Mesodermal cell (in vitro differentiated cells): ENCODE data around the gene CIB1.

Experiments used
- H3K27ac ChIP-seq: 2 replicates; pipeline ENCODE4 v1.7.0; 2013; ENCODE audit warnings: mild to moderate bottlenecking, low read depth, low read length, moderate library complexity; ENCODE audit not compliant: severe bottlenecking
- H3K36me3 ChIP-seq: 2 replicates; pipeline ENCODE4 v1.7.1; 2013; ENCODE audit warnings: mild to moderate bottlenecking, low read length, moderate library complexity; ENCODE audit not compliant: control insufficient read depth, insufficient read depth
- H3K4me1 ChIP-seq: one replicate; pipeline ENCODE4 v1.7.1; 2013; ENCODE audit warnings: mild to moderate bottlenecking, low read length; ENCODE audit not compliant: insufficient read depth, control insufficient read depth, poor library complexity, severe bottlenecking
- H3K4me3 ChIP-seq: 2 replicates; pipeline ENCODE4 v1.7.0; 2013; ENCODE audit warnings: low read length, control low read depth, mild to moderate bottlenecking; ENCODE audit not compliant: insufficient read depth, poor library complexity, severe bottlenecking; ENCODE audit errors: extremely low read depth
- H3K9me3 ChIP-seq: 2 replicates; pipeline ENCODE4 v1.7.1; 2013; ENCODE audit warnings: mild to moderate bottlenecking, low read length, moderate library complexity; ENCODE audit not compliant: control insufficient read depth
- WGBS, 2 experiments: methylation state at CpG; one replicate each; pipeline ENCODE4 v1.1.5; 2013; ENCODE audit warnings: missing lambda C conversion rate in 2 of 2; ENCODE audit not compliant: insufficient coverage in 2 of 2; 5-methylcytosine and 5-hydroxymethylcytosine counted together

The CIB1 gene

DNA sequence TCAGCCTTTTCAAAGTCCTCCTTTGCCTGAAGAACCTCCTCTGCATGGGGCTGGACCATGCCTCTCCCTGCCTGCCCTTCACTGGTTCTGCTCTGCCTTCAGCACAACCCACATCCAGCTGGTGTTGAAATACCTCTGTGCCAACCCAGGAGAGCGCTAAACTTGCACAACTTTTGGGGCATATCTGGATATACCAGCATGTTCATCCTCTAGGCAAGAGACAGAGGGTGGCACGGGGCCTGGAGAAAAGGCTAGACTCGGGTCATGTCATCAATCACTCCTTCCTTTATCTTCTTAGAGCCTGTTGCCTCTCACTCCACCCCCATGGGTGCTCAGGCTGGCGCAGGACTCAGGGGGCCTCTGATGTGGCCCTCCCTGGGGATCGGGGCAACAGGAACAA is 27.9 kb downstream of the CIB1 start:
- 88 to 98% methylated on average over 5 of the region's 5 CpGs for WGBS, 2 experiments
- Histone ChIP-seq H3K36me3 (peaks cover 19% of the 10 kb centered on the region), H3K9me3 (no peaks in the 10 kb centered on the region), H3K4me3 (no peak overlapping the region), H3K27ac (no peak overlapping the region), H3K4me1 (peaks cover 4% of the 10 kb centered on the region)

DNA sequence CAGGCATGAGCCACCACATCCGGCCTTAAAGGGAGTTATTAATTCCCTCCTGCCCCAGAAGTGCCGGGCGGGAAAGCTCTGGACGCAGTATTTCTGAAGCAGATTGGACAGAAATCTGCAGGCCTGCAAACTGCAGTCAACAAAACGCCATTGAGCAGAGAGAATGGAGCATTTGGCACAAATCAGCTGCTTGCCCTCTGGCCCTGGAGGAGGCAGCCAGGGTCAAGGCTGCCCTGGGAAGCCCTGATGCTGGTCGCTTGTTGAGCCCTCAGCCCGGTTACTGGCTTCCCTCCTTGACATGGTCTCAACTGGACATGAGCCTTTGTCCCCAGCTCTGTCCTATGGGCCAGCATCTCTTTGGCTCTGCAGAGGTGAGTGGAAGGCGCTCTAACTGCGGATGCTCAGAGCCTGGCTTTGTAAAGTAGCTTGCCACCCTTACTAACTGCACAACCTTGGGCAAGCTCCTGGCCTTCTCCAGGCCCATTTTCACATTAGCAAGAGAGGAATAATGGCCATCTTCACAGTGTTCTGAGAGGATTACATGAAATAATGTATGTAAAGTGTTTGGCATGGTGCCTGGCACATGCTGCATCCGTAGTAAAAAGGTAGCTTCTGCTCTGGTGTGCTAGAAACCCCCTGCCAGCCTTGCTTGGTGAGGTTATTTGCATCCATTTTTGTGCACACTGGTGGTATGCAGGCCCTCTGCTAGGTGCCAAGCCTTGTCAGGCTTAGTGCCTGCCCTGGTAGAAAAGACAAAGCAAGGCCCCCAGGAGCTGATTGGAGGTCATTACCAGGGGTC is 28.5 kb downstream of the CIB1 start:
- 91 to 97% methylated on average over 10 of the region's 10 CpGs for WGBS, 2 experiments
- Histone ChIP-seq H3K27ac (no peak overlapping the region), H3K4me3 (no peak overlapping the region), H3K36me3 (peaks cover 19% of the 10 kb centered on the region), H3K9me3 (no peaks in the 10 kb centered on the region), H3K4me1 (peaks cover 4% of the 10 kb centered on the region)

DNA sequence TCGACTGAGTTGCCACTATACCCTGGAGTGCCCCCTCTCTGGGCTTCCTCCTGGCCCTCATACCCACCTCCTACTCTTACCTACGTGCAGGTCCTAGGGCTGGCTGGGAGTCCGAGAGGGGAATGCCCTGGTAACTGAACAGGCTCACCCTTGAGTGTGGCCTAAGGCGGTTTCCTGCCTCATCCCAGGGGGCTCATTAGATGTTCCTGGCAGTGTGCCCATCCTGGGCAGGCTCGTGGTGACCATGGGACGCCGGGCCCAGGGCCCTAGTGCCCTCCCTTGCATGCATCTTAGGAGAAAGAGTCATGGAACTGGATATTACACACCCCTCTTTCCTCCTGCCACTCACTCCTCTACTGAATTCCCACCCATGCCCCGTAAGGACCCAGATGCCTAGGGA is 29.8 kb downstream of the CIB1 start:
- H3K36me3 ChIP-seq: peaks cover 19% of the 10 kb centered on the region
- 82 to 89% methylated on average over 5 to 6 of the region's 8 CpGs for WGBS, 2 experiments
- no peak overlapping the region for H3K27ac ChIP-seq
- no peaks in the 10 kb centered on the region for H3K9me3 ChIP-seq
- no peak overlapping the region for H3K4me3 ChIP-seq
- peaks cover 4% of the 10 kb centered on the region for H3K4me1 ChIP-seq

DNA sequence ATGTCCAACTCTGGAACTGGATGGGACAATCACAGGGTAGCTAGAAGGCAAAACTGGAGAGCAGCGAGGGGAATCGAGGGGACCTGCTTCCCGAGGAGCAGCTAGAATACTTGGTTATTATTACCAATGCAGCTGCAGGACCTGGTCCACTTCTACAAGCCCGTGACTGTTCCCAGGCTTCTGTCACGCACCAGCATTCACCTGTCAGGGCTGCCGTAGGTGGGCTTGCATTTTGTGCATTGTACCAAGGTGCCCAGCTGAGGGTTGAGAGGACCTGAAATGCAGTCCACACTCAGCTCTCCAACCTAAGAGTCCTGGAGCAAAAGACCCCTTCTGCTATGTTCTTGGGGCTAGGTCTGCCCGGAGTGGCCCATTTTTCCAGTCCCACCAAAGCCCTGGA is 30.3 kb downstream of the CIB1 start:
- H3K4me3 ChIP-seq: no peak overlapping the region
- 91 to 98% methylated on average over 7 of the region's 7 CpGs for WGBS, 2 experiments

DNA sequence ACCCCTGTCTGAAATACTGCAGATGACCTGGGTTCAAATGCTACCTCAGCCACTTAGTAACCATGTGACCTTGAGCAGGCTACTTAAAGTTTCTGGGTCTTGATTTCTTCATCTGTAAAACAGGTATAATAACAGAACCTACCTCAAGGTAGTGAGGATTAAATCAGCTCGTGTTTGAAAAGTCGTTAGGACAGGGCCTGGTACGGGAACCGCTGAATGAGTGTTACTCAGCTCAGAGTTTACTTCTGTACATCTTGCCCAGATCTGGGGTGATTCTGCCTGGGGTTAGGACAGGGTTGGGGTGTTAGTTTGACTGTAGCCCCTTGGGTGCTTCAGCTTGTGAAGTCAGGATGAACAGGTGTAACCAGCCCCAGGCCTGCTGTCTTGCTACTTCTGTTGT is 30.8 kb downstream of the CIB1 start:
- H3K4me3 ChIP-seq: no peak overlapping the region

More for the DNA sequence above, 30.3 kb downstream of the CIB1 start:
- no peak overlapping the region for H3K27ac ChIP-seq
- peaks cover 19% of the 10 kb centered on the region for H3K36me3 ChIP-seq
- no peaks in the 10 kb centered on the region for H3K9me3 ChIP-seq
- peaks cover 4% of the 10 kb centered on the region for H3K4me1 ChIP-seq

DNA sequence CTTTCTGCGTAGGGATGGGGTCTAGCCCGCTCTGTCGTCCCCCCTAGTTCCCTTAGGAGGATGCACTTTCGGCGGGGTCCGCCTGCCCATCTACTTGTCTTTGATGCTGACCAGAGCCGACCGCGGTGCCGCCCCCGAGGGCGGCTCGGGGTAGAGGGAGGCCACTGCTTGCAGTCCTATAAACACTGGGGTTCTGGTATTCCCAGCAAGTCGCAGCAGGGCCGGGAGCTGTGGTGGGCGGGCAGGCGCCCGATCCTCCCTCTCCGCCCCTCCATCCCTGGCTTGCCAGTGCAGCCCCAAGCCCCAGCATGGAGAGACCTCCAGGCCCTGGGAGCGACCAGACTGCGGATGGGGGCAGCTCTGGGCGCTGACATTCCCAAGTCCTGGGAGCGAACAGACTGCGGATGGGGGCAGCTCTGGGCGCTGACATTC is 31.8 kb downstream of the CIB1 start:
- H3K27ac ChIP-seq: no peak overlapping the region
- no peaks in the 10 kb centered on the region for H3K9me3 ChIP-seq
- WGBS, 2 experiments: 0% methylated on average over 16 to 22 of the region's 25 CpGs
- H3K4me1 ChIP-seq: peaks cover 4% of the 10 kb centered on the region
- H3K36me3 ChIP-seq: peaks cover 13% of the 10 kb centered on the region
- peak overlapping the region; percentile 86 for H3K4me3 ChIP-seq

More for the DNA sequence above, 30.8 kb downstream of the CIB1 start:
- Histone ChIP-seq H3K4me1 (peaks cover 4% of the 10 kb centered on the region), H3K27ac (no peak overlapping the region), H3K36me3 (peaks cover 19% of the 10 kb centered on the region), H3K9me3 (no peaks in the 10 kb centered on the region)
- 93 to 96% methylated on average over 4 of the region's 4 CpGs for WGBS, 2 experiments

DNA sequence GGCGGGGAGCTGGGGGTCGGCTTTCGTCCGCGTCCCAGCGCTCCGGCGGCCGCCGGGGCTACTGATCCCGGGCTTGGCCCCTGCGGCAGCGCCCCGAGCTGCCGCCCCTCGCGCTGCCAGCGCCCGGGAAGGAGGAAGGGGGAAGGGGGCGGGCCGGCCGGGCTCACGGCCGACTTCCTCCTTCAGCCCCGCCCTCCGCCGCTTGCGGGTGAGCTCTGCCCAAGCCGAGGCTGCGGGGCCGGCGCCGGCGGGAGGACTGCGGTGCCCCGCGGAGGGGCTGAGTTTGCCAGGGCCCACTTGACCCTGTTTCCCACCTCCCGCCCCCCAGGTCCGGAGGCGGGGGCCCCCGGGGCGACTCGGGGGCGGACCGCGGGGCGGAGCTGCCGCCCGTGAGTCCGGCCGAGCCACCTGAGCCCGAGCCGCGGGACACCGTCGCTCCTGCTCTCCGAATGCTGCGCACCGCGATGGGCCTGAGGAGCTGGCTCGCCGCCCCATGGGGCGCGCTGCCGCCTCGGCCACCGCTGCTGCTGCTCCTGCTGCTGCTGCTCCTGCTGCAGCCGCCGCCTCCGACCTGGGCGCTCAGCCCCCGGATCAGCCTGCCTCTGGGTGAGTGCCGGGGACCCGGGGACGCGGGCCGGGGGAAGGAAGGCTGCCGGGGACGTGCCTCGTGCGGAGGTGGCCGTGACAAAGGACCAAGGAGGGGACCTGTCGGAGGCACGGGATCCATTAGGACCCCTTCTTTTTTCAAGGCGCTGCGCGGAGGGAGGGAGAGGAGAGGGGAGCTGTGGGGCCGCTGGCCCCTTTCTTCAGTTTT is 32.4 kb downstream of the CIB1 start, which contains the start of gene SEMA4B:
Gene SEMA4B (plus strand): TSS at position 201 of the 814 bp plus-strand sequence. CDS start 249 bp downstream, at position 450.
- Histone ChIP-seq H3K4me1 (peaks cover 4% of the 10 kb centered on the region), H3K27ac (peak within 1 kb of the TSS; percentile 57), H3K36me3 (peaks cover 9% of the 10 kb centered on the region), H3K9me3 (no peaks in the 10 kb centered on the region), H3K4me3 (peak within 1 kb of the TSS; percentile 86)
- 0 to 1% methylated on average over 42 to 60 of the region's 88 CpGs for WGBS, 2 experiments

DNA sequence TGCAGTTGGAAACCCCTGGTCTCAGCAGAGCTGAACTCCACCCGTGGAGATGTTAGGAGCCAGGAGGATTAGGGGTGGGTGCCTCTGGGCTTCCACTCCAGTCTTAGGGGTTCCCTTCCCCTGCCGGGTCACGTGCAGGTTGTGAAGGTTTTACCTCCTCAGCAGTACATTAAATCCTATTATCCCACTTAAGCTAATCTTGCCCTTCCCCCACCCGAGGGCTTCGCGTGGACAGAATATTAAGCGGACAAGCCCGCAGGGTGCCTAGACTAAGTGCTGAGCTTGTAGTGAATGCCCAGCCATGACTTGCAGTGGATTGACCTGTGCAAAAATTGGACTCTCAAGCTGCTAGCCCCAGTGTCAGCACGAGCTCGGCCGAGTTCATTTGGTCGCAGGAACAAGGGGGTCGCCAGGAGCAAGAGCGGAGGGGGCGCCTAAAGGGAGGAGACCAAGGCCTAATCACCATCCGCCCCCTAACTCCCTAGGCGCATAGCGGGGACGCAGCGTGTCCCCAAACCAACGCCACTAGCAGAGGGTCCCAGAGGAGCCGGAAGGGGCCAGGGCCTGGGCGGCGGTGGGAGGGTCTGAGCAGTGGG is 33.1 kb downstream of the CIB1 start:
- Histone ChIP-seq H3K4me3 (peak overlapping the region; percentile 86), H3K4me1 (peaks cover 4% of the 10 kb centered on the region), H3K36me3 (peaks cover 9% of the 10 kb centered on the region), H3K9me3 (no peaks in the 10 kb centered on the region), H3K27ac (peak overlapping the region; percentile 57)
- 10 to 17% methylated on average over 10 to 16 of the region's 24 CpGs for WGBS, 2 experiments

DNA sequence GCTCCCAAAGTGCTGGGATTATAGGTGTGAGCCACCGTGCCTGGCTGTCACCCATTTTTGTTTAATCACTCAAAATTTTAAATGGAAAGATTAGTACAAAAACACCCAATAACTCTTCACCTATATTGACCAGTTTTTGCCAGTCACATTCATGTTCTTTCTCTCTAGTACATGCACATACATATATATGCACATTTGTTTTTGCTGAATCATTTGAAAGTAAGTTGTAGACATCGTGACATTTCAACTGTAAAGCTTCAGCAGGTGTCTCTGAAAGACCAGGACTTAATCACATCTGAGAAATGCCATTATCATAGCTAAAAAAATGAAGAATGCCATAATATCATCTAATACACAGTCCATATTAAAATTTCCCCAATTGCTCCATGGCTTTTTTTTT is 39.1 kb downstream of the CIB1 start:
- Histone ChIP-seq H3K27ac (no peak overlapping the region), H3K4me3 (no peak overlapping the region), H3K9me3 (no peaks in the 10 kb centered on the region), H3K4me1 (no peaks in the 10 kb centered on the region), H3K36me3 (no peaks in the 10 kb centered on the region)
- WGBS, 2 experiments: 83 to 100% methylated on average over 1 of the region's 2 CpGs

DNA sequence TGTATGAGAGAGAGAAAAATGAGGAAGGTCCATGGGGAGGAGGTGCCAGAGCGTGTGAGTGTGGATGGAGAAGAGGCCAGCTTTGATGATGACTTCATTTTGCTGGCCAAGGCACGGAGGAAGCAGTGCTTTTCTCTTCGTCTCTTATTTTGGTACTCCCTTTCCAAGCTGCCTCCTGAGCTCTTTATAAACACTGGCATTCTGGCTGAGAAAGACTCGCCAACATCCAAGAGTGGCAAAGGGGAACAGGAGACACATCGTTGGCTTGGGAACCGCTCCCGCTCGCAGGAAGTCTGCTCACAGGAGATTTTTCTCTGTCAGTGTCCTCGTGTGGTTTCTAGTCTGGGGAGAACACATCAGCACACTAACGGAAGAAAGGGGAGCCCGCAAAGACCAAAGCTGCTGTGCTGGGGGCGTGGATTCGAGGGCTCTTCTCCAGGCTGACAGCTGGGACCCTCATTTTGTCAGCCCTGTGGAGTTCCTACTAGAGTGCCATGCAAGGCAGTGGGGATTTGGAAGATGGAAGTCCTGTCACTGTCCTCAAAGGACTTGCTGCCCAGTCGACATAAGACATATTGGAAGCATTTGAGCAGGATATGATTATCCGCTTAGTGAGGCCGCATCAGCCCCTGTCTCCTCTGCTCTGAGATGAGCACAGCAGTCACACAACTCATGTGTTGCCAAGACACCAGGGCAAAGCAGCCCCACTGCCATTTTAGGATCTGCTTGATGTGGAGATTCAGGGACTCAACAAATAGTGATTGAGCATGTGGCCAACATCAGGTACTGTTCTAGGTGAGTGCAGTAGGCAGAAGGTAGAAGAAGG is 40.6 kb downstream of the CIB1 start:
- WGBS, 2 experiments: 94 to 95% methylated on average over 16 of the region's 16 CpGs
- H3K36me3 ChIP-seq: no peaks in the 10 kb centered on the region
- H3K4me1 ChIP-seq: no peaks in the 10 kb centered on the region
- no peak overlapping the region for H3K4me3 ChIP-seq
- no peaks in the 10 kb centered on the region for H3K9me3 ChIP-seq
- H3K27ac ChIP-seq: no peak overlapping the region
